Upper lobe of right lung (tissue), 1 donor: Measurements from ENCODE around the gene WDTC1. TPM values are rescaled to one million over a fixed set of nuclear protein-coding genes. Genes with fewer than 3 reads are reported as not detected.
A peak's percentile ranks its signal among the peaks of the same experiment; 100 is the strongest.

Source experiments
- ATAC-seq: fragments of 200-7000 bp; cut with Tn5 transposase; one replicate; pipeline ENCODE4 v1.9.1; 2020; ENCODE audit warnings: mild to moderate bottlenecking, moderate library complexity
- DNase-seq: peaks from one replicate; pipeline ENCODE4 v3.0.0-alpha.2; 2020
- H3K27ac ChIP-seq: fragments of 200-600 bp; one replicate; pipeline ENCODE4 v1.8.0; 2022
- H3K27me3 ChIP-seq: fragments of 200-600 bp; one replicate; pipeline ENCODE4 v1.8.0; 2022; ENCODE audit warnings: mild to moderate bottlenecking
- H3K36me3 ChIP-seq: fragments of 200-600 bp; one replicate; pipeline ENCODE4 v1.8.0; 2022
- H3K4me1 ChIP-seq: fragments of 200-600 bp; one replicate; pipeline ENCODE4 v1.8.0; 2022
- H3K4me3 ChIP-seq: fragments of 200-600 bp; one replicate; pipeline ENCODE4 v1.8.0; 2022; ENCODE audit warnings: mild to moderate bottlenecking
- H3K9me3 ChIP-seq: fragments of 200-600 bp; one replicate; pipeline ENCODE4 v1.8.0; 2022
- intact Hi-C: fragments of 100-400 bp; cut with DNase I; formaldehyde crosslinking; loops from one replicate; pipeline ENCODE4 v1.11.0; 2022
- total RNA-seq: library from RNA; stranded (reverse); fragmentation: NEBNext Ultra II Directional; extraction: Animal tissue kit (Norgen Biotek cat#: 25700); gene quantifications from one replicate; pipeline ENCODE4 v1.2.1, GENCODE V29; 2021
- TF ChIP-seq, protein P1 (sequence below): fragments of 200-600 bp; IDR thresholded peaks from one replicate; pipeline ENCODE4 v1.8.0; 2022; ENCODE audit warnings: antibody characterized with exemption
- donor health status: DM: no; HTN: yes; CAD: no; lungs with severe emphysema.

The WDTC1 gene
- total RNA-seq, 1 donor from 2014 or later = 44.1 TPM

GRCh38 chr1:27293915-27294314, 59.5 kb downstream of the WDTC1 start:
- intact Hi-C loops = no loop called here
- H3K4me3 ChIP-seq = no peak overlapping the region
- H3K4me1 ChIP-seq = peaks cover under 1% of the 10 kb centered on the region
- DNase-seq (no peak), ATAC-seq (no peak)
- H3K27me3 ChIP-seq = no peaks in the 10 kb centered on the region
- peaks cover 65% of the 10 kb centered on the region for H3K36me3 ChIP-seq
- no peak overlapping the region for H3K27ac ChIP-seq
- H3K9me3 ChIP-seq = no peaks in the 10 kb centered on the region
- TF ChIP-seq, protein P1, sequence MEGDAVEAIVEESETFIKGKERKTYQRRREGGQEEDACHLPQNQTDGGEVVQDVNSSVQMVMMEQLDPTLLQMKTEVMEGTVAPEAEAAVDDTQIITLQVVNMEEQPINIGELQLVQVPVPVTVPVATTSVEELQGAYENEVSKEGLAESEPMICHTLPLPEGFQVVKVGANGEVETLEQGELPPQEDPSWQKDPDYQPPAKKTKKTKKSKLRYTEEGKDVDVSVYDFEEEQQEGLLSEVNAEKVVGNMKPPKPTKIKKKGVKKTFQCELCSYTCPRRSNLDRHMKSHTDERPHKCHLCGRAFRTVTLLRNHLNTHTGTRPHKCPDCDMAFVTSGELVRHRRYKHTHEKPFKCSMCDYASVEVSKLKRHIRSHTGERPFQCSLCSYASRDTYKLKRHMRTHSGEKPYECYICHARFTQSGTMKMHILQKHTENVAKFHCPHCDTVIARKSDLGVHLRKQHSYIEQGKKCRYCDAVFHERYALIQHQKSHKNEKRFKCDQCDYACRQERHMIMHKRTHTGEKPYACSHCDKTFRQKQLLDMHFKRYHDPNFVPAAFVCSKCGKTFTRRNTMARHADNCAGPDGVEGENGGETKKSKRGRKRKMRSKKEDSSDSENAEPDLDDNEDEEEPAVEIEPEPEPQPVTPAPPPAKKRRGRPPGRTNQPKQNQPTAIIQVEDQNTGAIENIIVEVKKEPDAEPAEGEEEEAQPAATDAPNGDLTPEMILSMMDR = no peak

GRCh38 chr1:27296773-27297291, 62.4 kb downstream of the WDTC1 start:
- Histone ChIP-seq H3K36me3 (peaks cover 61% of the 10 kb centered on the region), H3K27me3 (no peaks in the 10 kb centered on the region), H3K9me3 (no peaks in the 10 kb centered on the region), H3K4me3 (no peak overlapping the region), H3K4me1 (peaks cover 21% of the 10 kb centered on the region), H3K27ac (no peak overlapping the region)
- peak; percentile 86 for DNase-seq
- ATAC-seq = peak; percentile 51
- intact Hi-C loops = no loop called here
- TF ChIP-seq, protein P1 = peak; percentile 59

GRCh38 chr1:27297903-27298302, 63.5 kb downstream of the WDTC1 start:
- no peak for DNase-seq
- intact Hi-C loops = no loop called here

GRCh38 chr1:27298632-27299384, 64.4 kb downstream of the WDTC1 start:
- H3K36me3 ChIP-seq = peaks cover 57% of the 10 kb centered on the region
- H3K4me3 ChIP-seq = no peak overlapping the region
- peak overlapping the region; percentile 65 for H3K27ac ChIP-seq
- intact Hi-C loops = no loop called here
- DNase-seq (no peak), ATAC-seq (no peak)
- peaks cover 21% of the 10 kb centered on the region for H3K4me1 ChIP-seq
- H3K27me3 ChIP-seq = no peaks in the 10 kb centered on the region
- TF ChIP-seq, protein P1 = no peak
- H3K9me3 ChIP-seq = no peaks in the 10 kb centered on the region

More at GRCh38 chr1:27297903-27298302, 63.5 kb downstream of the WDTC1 start:
- TF ChIP-seq, protein P1 = no peak
- Histone ChIP-seq H3K9me3 (no peaks in the 10 kb centered on the region), H3K27me3 (no peaks in the 10 kb centered on the region), H3K36me3 (peaks cover 58% of the 10 kb centered on the region), H3K27ac (no peak overlapping the region), H3K4me3 (no peak overlapping the region), H3K4me1 (peaks cover 21% of the 10 kb centered on the region)
- ATAC-seq = no peak

DNA sequence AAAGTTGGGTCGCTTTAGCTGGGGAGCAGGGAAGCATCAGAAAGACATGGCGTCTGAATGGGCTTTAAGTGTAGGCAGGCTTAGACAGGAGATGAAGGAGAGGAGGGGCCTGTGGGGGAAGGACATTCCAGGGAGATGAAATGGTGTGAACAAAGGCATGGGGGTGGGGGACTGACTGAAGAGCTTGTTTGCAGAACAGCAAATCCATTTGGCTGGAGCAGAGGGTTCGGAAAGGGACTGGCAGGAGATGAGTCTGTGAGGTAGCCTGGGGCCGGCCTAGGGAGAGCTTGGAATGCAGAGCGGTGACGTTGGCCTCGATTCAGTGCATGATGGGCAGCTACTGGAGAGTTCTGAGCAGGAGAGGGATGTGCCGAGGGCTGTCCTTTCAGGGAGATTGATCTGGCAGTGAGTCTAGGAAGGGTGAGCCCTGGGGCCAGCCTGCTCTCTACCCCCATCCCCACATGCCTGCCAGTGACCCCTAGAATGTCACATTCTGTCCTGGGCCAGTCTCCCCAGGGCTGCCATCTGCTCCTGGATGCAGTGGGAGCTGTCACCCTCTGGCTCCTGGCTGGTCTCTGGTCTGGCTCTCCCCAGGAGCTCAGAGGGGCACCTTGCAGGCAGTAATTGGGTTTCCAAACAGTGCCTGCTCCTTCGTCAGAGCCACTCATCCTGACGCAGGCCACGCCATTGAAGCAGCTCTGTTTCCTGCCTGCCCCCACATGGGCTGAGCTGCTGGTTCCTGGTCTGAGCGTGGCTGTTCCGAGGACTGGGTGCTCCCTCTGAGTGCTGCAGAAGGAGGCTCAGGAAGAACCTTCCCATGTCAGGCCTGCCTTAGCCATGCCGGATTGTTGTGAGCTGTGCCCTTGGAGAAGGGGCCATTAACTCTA, 65.2 kb downstream of the WDTC1 start:
- ATAC-seq = peak; percentile 41
- Histone ChIP-seq H3K27me3 (no peaks in the 10 kb centered on the region), H3K27ac (peak overlapping the region; percentile 78), H3K36me3 (peaks cover 54% of the 10 kb centered on the region), H3K4me3 (no peak overlapping the region), H3K9me3 (no peaks in the 10 kb centered on the region), H3K4me1 (peaks cover 21% of the 10 kb centered on the region)
- no peak for DNase-seq
- intact Hi-C loops = loop anchor here (2.0 to 5.0 kb wide), 2 partner anchors 93 to 308 kb away; partner anchors contain the start of gene GPR3
- TF ChIP-seq, protein P1 = no peak
